Transverse colon (tissue), 4 donors: ENCODE measurements around the gene DGCR2. TPM values are rescaled to one million over a fixed set of nuclear protein-coding genes. Genes with fewer than 3 reads are reported as not detected.

Experiments used
- DNase-seq: peaks from one replicate; pipeline ENCODE4 v3.0.0-alpha.2; 2019
- H3K27ac ChIP-seq, 4 donors: fragments of 200-600 bp; sonication (generic); 2 replicates each; pipeline ENCODE4 v1.5.1; 2016 to 2018; ENCODE audit warnings: inconsistent platforms in 4 of 4
- H3K27me3 ChIP-seq: fragments of 200-600 bp; sonication (generic); 2 replicates; pipeline ENCODE4 v1.5.1; 2017; ENCODE audit warnings: inconsistent platforms
- H3K36me3 ChIP-seq, 4 donors: fragments of 200-600 bp; sonication (generic); 2 replicates each; pipeline ENCODE4 v1.5.1; 2017 to 2019; ENCODE audit warnings: inconsistent platforms in 4 of 4
- H3K4me1 ChIP-seq, 4 donors: fragments of 200-600 bp; sonication (generic); 2 replicates each; pipeline ENCODE4 v1.5.1; 2017 to 2020; ENCODE audit warnings: inconsistent platforms in 4 of 4
- H3K4me3 ChIP-seq, 4 donors: fragments of 200-600 bp; sonication (generic); 1 replicate in 1 of 4; 2 replicates in 3 of 4; pipeline versions ENCODE4 v1.5.1 to v1.6.1; 2017 to 2019; ENCODE audit warnings: inconsistent platforms in 4 of 4
- H3K9me3 ChIP-seq, 2 donors: fragments of 200-600 bp; sonication (generic); 2 replicates each; pipeline ENCODE4 v1.5.1; 2017 to 2019; ENCODE audit warnings: inconsistent platforms in 2 of 2
- EP300 ChIP-seq: sonication (generic); formaldehyde crosslinking; IDR thresholded peaks from one replicate; pipeline ENCODE4 v1.6.1; 2017; ENCODE audit warnings: antibody characterized with exemption, low read depth
- POLR2A ChIP-seq: fragments of 450-650 bp; IDR thresholded peaks from one replicate; pipeline ENCODE4 v1.6.1; 2016; ENCODE audit warnings: antibody characterized with exemption, mild to moderate bottlenecking, moderate library complexity
- POLR2AphosphoS5 ChIP-seq, 3 donors: sonication (generic); formaldehyde crosslinking; IDR thresholded peaks; one replicate each; pipeline ENCODE4 v1.6.1; 2016; ENCODE audit warnings: antibody characterized with exemption in 3 of 3
- WGBS, 2 donors: methylation state at CpG; one replicate each; pipeline ENCODE4 v1.1.5; 2018; ENCODE audit warnings: low coverage in 1 of 2; 5-methylcytosine and 5-hydroxymethylcytosine counted together
- in situ Hi-C, 4 donors: fragments of 200-750 bp; cut with MboI; loops; one replicate each; pipeline versions ENCODE4 v1.15.0 to v1.15.1; 2017; ENCODE audit warnings: low sequenced_read_pairs in 3 of 4, low pct_ligation_motif_present in 1 of 4, low pct_unique_long_range_greater_than_20kb in 1 of 4
- intact Hi-C: fragments of 100-400 bp; cut with DNase I; formaldehyde crosslinking; loops from one replicate; pipeline ENCODE4 v1.15.1; 2023; ENCODE audit warnings: low total_unique reads
- total RNA-seq, 4 donors: library from RNA; depleted of rRNA; stranded (reverse); fragments of >200 nt; gene quantifications; one replicate each; pipeline ENCODE4 v1.1.0, GENCODE V29; 2016
- TF ChIP-seq, protein P1 (sequence below), 5 experiments: fragments of 200-600 bp in 3 of 5; fragments of 450-650 bp in 2 of 5; sonication (generic) in 3 of 5; IDR thresholded peaks; 1 replicate in 2 of 5; 2 replicates in 3 of 5; pipeline ENCODE4 v1.5.1; 2016 to 2017; ENCODE audit warnings: antibody characterized with exemption in 5 of 5, inconsistent platforms in 3 of 5, mild to moderate bottlenecking in 2 of 5, moderate library complexity in 1 of 5

DGCR2 gene
- total RNA-seq, 4 donors from 2014 or later: 71.6 to 106 (median 94.3) TPM

DNA sequence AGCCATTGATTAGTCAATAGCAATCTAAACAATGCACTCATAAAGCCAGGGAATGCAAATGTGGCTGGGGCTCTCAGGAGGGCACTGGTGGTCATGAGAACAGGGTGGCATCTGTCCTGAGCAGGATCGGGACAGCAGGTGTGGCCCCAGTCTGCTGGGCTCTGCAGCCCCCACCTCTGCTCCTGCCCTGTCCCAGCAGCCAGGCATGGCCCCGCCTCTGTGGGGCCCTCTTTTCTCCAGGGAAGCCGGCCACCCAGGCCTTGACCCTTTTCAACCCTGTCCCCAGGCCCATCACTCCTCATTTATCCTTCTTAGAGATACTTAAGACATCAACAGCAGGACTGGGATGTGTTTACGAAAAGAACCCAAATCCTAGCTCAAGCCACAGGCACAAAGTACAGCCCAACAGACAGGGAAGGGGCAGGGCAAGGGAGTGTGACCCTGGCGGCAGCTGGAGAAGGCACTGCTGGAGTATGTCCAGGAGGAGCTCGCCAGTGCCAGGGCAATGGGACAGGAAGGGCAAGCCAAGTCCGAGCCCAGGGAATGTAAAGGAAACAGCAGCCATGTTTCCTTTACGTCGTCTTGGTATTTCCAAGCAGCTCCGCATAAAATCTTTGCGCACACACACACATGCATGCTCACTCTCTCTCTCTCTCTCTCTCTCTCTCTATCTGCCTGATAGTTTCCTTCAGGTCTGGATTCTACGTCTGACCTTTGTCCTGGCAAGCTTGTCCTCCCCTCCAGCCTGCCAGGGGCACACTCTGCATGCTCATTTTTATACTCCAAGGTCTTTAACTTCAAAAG is 59.9 kb downstream of the DGCR2 start:
- no peak overlapping the region for H3K4me3 ChIP-seq
- H3K9me3 ChIP-seq: no peaks in the 10 kb centered on the region
- peaks cover 0 to 39% (median 18%) of the 10 kb centered on the region in 4 donors for H3K36me3 ChIP-seq
- no peak for DNase-seq
- H3K27ac ChIP-seq: no peak overlapping the region
- intact Hi-C loops (no loop called here), in situ Hi-C loops (no loop called here)
- no peak for TF ChIP-seq POLR2A
- TF ChIP-seq POLR2AphosphoS5 (IDR thresholded peaks at IDR 0.05): no peak
- TF ChIP-seq, protein P1, sequence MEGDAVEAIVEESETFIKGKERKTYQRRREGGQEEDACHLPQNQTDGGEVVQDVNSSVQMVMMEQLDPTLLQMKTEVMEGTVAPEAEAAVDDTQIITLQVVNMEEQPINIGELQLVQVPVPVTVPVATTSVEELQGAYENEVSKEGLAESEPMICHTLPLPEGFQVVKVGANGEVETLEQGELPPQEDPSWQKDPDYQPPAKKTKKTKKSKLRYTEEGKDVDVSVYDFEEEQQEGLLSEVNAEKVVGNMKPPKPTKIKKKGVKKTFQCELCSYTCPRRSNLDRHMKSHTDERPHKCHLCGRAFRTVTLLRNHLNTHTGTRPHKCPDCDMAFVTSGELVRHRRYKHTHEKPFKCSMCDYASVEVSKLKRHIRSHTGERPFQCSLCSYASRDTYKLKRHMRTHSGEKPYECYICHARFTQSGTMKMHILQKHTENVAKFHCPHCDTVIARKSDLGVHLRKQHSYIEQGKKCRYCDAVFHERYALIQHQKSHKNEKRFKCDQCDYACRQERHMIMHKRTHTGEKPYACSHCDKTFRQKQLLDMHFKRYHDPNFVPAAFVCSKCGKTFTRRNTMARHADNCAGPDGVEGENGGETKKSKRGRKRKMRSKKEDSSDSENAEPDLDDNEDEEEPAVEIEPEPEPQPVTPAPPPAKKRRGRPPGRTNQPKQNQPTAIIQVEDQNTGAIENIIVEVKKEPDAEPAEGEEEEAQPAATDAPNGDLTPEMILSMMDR (IDR thresholded peaks at IDR 0.05): no peak
- TF ChIP-seq EP300: no peak
- no peaks in the 10 kb centered on the region for H3K27me3 ChIP-seq
- no peaks in the 10 kb centered on the region for H3K4me1 ChIP-seq
- 64 to 100% methylated on average over 1 to 12 of the region's 12 CpGs for WGBS, 2 donors

DNA sequence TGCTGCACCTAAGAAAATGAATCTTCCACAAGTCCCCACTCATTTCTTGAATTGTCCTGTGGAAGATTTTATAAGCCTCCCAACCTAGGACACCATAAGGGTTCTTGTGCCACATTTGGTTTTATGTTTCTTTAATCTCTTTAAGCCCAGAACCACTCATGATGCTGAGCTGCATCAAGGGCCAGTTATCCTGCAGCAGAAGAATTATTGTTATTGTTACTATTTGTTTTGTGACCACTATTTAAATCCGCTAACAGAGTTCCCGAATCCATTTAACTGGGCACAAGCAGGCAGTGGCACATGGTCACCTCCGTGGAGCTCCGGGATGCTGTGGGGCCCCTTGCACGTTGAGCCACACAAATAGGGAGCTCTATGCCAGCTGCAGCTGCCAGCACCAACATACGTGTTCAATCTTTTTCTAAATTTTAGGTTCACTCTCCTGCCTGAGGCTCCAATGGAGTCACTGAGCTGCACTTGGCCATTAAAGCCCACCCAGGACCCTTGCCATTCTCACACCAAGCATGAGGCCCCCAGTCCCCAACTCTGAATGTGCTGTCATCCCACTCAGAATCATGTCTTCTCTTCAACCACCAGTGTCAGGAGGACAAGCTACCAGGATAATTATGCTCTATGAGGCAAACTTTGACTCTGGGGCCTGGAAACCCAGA is 60.6 kb downstream of the DGCR2 start:
- in situ Hi-C loops: no loop called here
- Histone ChIP-seq H3K4me3 (no peak overlapping the region), H3K9me3 (no peaks in the 10 kb centered on the region), H3K27me3 (no peaks in the 10 kb centered on the region), H3K36me3 (peaks cover 0 to 36% (median 17%) of the 10 kb centered on the region in 4 donors), H3K27ac (no peak overlapping the region), H3K4me1 (no peaks in the 10 kb centered on the region)
- TF ChIP-seq, protein P1 (IDR thresholded peaks at IDR 0.05): no peak
- TF ChIP-seq POLR2AphosphoS5 (IDR thresholded peaks at IDR 0.05) (no peak), POLR2A (no peak), EP300 (no peak)
- 90 to 93% methylated on average over 2 to 6 of the region's 6 CpGs for WGBS, 2 donors
- intact Hi-C loops: no loop called here
- no peak for DNase-seq

DNA sequence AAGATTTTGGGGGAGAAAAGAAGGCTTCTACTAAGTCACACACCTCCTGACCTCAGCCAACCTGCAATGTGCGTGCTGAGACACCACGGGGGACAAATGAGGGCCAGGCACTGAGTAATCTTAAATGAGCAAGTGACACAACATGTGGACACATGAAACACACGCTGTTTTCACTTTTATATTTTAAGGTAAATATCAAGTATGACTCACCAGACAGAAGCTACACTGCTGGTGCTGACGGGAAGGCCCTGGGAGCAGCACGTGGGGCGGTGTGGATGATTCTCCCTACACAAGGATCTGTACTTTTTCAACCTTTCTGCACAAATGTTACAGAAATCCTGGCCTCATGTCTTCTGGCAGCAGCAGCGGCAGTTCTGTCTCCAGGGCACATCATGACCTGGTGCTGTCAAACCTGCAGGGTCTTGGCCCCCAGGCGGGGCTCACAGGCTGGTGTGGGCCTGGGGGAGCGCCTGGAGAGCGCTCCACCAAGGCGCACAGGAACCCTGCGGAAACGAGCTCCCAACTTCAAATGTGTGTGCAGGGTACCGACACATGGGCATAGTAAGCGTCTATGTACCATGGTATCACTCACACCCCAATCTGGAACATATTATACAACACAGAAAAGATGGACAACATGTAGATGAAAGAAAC is 61.7 kb downstream of the DGCR2 start:
- WGBS, 2 donors: 90% methylated on average over 15 of the region's 15 CpGs; no CpG with 5 or more reads in 1 of the 2 donors
- Histone ChIP-seq H3K4me3 (no peak overlapping the region), H3K36me3 (peaks cover 0 to 35% (median 12%) of the 10 kb centered on the region in 4 donors), H3K27ac (no peak overlapping the region), H3K27me3 (no peaks in the 10 kb centered on the region), H3K9me3 (no peaks in the 10 kb centered on the region), H3K4me1 (no peaks in the 10 kb centered on the region)
- in situ Hi-C loops: no loop called here
- TF ChIP-seq, protein P1 (IDR thresholded peaks at IDR 0.05): no peak
- TF ChIP-seq POLR2A: no peak
- TF ChIP-seq EP300: no peak
- no peak for TF ChIP-seq POLR2AphosphoS5 (IDR thresholded peaks at IDR 0.05)
- no peak for DNase-seq
- intact Hi-C loops: no loop called here
